GM12872 (cell line): Measurements from ENCODE around the gene SLC38A8.

Source experiments
- CTCF ChIP-seq: IDR thresholded peaks from 3 replicates; pipeline ENCODE4 v1.5.1; 2011; ENCODE audit warnings: low read depth, mild to moderate bottlenecking, low read length, moderate library complexity; ENCODE audit not compliant: insufficient read depth

The SLC38A8 gene

DNA sequence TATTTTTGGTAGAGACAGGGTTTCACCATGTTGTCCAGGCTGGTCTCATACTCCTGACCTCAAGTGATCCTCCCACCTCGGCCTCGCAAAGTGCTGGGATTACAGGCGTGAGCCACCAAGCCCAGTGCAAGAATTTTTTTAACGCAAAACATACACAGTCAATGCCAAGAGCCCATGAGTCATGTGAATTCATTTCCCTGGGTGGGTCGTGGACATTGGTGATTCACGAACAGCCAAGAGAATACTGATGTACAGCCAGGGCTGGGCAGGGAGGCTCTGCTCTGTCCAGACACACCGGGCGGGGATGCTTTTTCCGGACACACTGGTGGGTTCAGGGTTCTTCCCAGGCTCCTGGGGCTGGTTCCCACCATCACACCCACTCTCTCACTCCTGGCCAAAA lies 17.7 kb downstream of the SLC38A8 start:
- no peak for TF ChIP-seq CTCF

- no peak for TF ChIP-seq CTCF
These were observed 20.0 kb downstream of the SLC38A8 start for GRCh38 chr16:84022644-84023043.

GRCh38 chr16:84021488-84021887 lies 21.1 kb downstream of the SLC38A8 start:
- TF ChIP-seq CTCF = no peak

DNA sequence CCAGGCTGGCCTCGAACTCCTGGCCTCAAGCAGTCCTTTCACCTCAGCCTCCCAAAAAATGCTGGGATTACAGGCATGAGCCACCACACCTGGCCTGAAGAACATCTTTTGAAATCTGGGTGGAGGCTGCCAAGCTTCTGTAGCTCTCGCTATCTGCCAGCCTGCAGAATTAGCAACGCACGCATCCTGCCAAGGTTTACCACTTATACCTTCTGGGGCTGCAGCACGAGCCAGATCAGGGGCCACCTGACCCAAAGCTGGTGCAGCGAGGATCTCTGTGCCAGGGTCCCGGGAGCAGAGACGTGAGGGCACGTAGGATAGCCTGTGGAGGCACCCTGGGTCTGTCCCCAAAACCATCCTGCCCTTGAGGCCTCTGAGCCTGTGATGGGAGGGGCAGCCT lies 22.2 kb downstream of the SLC38A8 start:
- no peak for TF ChIP-seq CTCF

DNA sequence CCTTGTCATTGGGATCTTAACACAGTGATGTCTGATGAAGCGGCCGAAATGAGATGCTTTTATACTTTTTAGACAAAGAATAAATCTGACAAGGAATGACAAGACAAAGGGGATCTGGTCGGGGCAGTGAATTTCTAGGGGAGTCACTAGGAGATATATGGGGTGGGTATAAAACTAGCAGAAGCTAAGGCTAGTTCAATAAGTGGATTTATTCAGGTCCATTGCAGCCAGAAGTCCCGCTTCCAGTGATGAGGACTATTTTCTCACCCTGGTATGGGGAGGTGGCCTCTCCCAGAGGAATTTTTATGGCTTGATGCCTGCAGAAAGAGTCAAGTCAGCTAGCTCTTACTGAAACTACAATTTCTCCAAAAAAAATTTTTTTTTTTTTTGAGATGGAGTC lies 23.9 kb downstream of the SLC38A8 start:
- no peak for TF ChIP-seq CTCF

DNA sequence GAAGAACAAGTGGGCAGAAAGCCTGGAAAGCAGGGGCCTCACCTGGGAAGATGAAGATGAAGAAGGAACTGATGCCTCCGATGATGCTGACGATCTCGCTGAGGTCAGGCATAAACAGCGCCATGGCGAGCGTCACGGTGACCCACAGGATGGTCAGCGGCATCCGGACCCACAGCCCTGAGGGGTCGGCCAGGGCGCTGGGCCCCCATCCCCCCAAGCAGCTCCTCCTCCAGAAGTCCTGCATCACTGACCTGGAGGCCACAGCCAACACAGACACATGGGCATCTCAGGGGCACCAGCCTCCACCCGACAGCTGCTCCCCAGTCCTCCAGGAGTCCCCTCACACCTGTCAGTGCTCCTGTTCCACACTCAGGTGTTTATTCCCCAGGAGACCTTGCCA lies 26.1 kb downstream of the SLC38A8 start:
- no peak for TF ChIP-seq CTCF

- TF ChIP-seq CTCF = no peak
These were observed 27.2 kb downstream of the SLC38A8 start for GRCh38 chr16:84015399-84015798.
